CD4-positive, alpha-beta T cell treated with Interleukin-6 for 4 hours (primary cell): Measurements from ENCODE around the gene SMARCC2.
"Not testable (repeated sequence)": the region's sequence is repeated elsewhere in the genome, so short reads cannot be mapped to it uniquely, and the experiment has no call there.

Experiments used
- DNase-seq: peaks from one replicate; pipeline ENCODE4 v3.0.0-alpha.2; 2020; ENCODE audit warnings: mixed read lengths

Gene SMARCC2

DNA sequence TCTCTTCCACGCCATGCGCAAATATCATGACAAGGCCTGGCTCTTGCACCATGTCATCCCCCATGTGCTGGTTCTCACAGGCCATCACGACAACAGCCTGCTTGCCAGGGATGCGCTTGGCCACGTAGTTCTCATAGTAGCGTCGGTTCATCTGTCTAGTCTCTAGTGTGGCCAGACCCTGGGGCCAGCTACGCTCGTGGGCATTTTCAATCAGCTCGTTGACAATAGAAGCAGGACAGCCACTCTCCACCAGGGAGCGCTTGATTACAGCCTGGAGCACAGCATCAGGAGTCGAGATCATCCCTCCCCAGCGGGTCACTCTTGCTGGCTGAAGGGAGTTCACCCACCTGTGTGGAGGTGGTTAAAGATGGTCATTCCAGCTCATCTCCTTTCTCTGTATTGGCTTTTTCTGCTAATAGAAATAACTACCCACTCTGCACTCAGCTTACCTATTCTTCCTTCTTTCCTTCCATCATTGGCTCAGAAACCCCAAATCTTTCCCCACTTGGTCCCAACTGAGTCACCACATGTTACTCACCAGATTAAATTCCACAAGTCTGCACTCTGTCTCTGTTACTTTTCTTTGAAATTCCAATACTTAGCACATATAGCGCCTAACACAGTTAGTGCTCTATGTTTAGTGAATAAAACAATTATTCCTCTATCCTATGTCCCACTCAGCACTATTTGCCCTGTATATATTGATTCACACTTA, 17.3 kb upstream of the SMARCC2 start:
- peak; percentile 55 for DNase-seq

DNA sequence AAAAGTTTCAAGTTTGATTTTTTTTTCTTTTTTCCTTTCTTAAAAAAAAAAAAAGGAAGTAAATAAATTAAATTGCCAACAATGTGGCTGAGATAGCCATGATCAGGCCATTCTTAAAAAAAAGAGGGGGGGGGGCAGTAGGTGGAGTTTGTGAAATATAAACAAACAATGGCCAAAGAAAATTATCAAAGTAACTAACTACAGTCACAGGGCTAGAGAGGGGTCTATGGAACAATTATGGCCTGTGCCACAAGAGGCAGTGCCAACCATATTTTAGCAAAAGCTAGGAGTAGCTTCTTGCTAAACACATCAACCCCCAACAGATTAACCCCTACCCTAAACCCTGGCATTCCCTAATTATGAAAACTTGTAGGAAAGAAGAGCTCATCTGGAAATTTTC, 16.2 kb upstream of the SMARCC2 start:
- DNase-seq: no peak

DNA sequence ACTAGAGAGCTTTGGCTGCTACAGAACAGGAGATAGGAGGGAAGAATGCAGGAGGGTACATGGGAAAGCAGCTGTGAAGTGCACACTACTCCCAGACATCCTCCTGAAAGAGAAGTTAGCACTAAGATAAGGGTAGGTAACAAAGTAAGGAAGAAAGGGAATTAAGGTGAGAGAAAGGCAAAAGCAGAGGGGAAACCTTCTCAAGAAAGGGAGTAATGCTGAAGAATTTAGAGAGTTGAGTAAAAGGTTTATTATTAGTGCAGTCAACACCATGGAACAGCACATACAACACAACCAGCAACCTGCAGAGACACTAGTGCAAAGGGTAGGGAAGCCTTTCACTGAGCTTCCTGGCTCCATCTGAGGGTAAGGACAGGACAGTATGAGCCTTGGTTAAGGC, 15.0 kb upstream of the SMARCC2 start:
- no peak for DNase-seq

DNA sequence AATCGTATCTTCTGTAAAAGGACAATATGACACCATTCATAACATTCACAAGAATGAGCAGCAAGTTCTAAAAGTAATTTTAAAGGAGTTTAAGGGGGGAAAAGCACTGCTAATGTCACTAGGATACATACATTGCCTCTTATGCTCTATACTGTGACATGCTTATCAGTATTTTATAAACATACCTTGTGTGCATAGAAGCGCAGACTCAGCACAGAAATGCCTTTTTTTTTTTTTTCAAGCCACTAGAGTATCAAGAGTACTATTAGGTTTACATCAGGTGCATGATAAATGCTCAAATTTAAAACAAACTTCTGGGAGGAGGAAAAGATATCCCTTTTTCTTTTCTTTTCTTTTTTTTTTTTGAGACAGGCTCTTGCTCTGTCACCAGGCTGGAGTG, 13.6 kb upstream of the SMARCC2 start:
- no peak for DNase-seq

DNA sequence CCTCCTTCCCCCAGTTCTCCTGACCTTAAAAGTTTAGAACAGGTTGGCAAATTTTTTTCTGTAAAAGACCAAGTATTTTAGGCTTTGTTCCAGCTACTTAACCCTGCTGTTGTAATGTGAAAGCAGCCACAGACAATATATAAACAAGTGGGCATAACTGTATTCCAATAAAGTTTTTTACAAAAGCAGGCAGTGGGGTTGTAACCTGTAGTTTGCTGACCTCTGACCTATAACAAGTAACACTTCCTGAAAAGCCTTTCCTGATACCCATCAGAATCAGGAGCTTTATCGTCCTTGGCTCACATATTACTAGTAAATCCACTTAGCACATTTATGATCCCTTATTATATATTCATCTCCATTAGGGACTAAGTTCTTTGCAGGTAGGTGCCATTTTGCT, 13.1 kb upstream of the SMARCC2 start:
- no peak for DNase-seq

DNA sequence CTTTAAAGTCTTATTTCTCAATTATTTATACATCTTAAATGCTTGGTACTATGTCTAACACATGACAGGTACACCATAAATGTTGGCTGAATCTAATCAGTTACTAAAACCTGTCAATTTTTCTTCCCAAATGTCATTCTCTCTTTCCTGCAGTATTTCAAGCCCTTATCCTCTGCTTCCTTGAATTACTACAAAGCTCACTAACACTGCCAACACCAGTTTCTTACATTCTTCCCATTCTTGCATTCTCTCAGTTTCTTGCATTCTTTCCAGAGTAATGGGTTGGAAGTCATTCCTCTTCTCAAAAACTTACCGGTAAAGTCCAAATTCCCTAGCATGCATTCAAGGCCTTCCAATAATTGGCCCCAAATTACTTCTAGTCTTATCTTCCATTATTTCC, 9.6 kb upstream of the SMARCC2 start:
- no peak for DNase-seq

DNA sequence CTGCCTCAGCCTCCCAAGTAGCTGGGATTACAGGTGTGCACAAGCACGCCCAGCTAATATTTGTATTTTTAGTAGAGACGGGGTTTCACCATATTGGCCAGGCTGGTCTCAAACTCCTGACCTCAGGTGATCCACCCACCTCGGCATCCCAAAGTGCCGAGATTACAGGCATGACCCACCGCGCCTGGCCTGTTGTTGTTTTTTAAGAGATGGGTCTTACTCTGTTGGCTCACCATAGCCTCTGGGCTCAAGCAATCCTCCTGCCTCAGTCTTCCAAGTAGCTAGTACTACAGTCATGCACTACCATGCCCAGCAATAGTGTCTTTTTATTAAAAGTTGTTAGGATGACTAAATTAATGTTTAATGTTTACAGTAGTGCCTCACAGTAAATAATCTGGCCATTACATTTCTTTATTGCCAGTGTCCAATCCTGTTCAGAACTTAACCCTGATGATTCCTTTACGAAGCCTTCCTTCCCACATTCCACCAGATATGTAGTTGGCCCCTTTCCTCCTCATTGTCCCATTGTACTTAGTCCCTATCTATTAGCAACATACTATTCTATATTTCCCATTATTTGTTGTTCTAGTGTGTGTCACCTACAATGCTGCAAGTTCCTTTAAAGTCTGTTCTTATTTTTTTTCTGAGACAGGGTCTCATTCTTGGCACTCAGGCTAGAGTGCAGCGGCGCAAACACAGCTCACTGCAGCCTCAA, 8.8 kb upstream of the SMARCC2 start:
- DNase-seq: no peak

DNA sequence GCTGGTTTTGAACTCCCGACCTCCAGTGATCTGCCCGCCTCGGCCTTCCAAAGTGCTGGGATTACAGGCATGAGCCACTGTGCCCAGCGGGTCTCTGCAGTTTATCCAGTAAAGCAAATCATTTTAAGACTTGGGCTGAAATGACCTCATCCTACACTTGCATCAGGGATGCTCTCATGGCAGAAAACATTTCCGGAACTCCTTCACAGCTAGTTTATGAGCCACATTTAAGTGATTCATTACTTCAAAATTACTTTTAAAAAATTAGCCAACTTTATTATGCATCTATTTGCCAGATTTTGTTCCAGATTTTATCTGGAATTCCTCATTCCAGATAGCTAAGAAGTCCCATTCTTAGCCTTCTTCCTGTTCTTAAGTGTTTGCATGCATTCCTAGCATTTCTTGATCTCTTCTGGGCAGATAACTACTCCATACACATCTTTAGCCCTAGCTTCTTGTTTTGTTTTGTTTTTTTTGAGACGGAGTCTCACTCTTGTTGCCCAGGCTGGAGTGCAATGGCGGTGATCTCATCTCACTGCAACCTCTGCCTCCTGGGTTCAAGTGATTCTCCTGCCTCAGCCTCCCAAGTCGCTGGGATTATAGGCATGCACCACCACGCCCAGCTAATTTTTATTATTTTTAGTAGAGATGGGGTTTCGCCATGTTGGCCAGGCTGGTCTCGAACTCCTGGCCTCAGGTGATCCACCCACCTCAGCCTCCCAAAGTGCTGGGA, 7.7 kb upstream of the SMARCC2 start:
- DNase-seq: not testable (repeated sequence)

DNA sequence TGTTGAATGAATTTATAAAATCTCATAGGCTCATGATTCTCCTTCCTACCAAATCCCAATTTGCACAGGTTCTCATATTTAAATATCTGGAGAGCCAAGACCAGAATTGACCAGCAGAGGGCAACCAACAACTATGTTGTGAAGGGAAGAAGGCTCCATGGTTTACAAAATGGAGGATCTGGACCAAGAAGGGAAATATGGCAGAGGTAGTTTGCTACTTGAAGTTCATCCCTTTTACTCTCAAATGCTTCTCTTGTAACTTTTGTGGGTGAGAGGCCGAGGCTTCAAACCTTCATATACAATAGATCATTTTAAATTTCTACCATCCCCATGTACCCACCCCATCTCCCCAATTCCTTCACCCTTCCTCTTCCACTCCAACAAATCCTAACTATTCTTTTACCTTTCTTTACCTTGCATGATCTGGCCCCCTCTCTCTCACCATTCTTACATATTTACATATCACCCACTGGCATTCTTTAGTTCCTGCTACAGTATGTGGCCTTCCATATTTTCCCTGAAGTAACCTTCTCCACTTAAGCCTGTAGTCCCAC, 3.8 kb upstream of the SMARCC2 start:
- peak; percentile 80 for DNase-seq

DNA sequence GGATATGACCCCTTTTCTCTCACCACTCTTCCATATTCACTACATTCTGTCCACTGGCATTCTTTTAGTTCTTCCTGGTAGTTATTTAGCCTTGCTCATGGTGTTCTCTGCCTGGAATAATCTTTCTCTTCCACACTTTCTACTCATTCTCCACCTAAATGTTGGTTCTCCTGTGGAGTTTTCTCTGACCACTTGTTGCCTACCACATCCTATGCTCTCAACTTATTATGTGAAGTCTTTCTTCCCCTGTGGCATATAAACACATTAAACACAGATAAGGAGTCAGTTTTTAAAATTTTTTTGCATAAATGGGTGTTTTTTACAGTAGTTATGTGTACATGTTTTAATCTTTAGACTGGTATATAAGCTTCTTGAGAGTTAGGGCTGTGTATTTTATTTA, 3.3 kb upstream of the SMARCC2 start:
- DNase-seq: no peak

DNA sequence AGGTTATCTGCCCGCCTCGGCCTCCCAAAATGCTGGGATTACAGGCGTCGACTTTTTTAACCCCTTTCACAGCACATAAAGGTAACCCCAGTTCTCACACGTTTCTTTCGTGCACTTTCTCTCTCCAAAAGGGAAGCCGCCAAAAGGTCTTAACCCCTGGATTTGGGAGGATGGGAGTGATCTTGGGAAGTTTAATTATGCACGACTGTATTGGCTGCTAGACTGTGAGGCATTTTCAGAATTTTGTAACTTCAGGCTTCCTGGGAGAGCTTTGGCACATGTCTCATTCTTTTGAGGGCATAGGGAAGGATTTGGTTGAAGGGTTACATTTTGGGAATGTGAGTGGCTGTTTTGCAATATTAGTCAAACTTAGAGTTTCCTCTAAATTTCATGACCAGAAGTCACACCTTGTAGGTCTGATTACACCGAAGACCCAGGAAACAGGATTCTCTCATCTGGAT, 1.4 kb upstream of the SMARCC2 start:
- no peak for DNase-seq

DNA sequence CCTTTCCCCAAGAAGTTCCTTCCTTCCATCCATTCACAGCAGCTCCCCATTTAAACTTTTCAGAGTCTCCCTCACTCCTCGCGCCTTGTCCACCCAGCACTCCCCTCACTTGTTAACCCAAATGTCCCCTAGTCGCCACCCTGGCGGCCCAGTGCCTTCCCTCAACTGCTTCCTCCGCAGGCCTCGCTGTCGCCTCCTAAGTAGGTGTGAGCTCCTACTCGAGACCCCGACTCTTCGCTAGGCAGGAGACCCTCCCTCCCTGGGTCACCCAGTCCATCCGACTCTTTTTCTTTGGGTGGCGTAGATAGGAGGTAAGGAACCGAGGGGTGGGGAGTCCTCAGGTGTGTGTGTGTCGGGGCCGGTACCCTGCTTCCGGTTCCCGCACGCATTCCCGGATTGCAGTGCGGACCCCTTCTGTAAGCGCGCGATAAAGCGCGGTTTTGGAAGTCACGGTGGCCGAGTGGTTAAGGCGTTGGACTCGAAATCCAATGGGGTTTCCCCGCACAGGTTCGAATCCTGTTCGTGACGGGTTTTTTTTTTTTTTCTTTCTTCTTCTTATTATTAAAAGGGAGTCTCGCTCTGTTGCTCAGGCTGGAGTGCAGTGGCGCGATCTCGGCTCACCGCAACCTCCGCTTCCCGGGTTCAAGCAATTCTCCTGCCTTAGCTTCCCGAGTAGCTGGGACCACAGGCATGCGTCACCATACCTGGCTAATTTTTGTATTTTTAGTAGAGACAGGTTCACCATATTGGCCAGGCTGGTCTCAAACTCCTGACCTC, 823 bp upstream of the SMARCC2 start:
- peak; percentile 65 for DNase-seq

DNA sequence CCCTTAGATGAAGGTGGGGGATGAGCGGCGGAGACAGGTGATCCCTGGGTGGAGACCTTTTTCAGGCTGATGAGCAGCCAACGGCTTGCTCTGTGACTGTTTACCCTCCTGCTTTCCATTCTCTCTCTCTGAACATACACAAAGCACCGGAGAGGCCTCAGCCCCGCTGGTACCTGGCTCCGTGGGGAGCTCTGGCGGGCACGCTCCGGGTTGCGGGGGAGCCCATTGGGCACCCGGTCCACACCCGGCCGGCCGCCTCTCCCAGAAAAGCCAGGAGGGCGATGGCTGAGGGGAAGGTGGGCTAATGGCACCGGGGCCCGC, 545 bp downstream of the SMARCC2 start:
- DNase-seq: no peak

DNA sequence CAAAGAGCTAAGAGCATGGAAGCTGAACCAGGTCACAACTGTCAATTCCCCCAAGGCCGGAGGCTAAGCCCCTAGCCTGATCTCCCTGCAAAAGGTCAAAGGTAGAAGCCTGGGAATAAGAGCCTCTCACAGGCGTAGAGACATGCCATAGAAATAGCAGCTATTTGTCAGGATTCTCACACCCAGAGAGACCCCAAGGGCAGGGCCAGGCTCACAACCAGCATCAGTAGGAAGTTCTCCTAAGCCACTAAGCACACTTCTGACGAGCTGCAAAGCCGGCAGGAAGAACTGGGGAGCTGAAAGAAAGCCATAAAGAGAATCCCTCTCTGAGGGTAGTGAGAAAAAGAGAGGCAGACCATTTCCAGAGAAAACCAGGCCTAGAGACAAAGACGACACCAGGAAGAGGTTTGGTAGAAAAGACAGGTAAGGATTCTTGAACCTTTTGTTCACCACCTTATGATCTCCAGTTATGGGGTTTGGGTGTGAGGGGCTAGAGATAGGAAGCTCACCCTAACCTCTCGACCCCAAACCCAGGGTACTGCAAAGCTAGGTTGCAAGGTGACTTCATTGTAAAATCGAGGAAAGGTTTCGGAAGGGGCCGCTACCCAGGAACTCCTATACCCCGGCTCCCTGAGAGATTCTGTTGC, 1.0 kb downstream of the SMARCC2 start:
- DNase-seq: peak; percentile 19

DNA sequence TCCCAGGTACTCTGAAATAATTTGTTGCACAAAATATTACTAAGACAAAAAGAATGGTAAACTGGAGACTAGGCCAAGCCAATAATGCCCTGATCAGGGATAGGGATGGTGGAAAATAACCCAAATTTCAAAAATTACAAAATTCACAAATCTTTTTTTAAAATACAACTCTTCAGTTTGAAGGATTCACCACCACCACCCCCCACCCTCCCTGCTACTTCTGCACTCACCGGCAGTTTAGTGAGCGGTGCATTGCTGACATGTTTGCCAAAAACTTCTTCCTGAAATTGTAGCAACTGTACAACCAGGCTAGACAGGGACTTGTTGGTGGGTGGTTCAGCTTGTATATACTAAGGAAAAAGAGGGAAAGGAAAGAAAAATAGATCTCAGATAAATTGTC, 2.3 kb downstream of the SMARCC2 start:
- DNase-seq: no peak

DNA sequence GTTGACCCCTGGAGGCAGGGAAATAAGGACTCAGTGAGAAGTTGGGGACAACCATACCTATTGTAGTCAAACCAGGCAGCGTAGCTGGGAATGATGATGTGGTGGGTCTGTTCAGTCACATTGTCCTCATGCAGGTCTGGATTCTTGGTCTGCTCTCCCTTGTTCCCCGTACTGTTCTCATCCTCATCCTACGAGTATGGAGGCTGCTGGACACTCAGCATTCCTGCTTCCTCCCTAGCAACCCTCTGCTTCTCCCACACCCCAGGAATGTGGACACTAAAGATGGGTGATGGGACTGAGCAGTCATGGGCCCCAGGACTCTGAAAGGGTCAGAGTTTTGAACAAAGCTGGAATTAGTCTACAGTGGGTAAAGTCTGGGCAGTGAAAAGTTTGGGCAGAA, 10.9 kb downstream of the SMARCC2 start:
- no peak for DNase-seq

DNA sequence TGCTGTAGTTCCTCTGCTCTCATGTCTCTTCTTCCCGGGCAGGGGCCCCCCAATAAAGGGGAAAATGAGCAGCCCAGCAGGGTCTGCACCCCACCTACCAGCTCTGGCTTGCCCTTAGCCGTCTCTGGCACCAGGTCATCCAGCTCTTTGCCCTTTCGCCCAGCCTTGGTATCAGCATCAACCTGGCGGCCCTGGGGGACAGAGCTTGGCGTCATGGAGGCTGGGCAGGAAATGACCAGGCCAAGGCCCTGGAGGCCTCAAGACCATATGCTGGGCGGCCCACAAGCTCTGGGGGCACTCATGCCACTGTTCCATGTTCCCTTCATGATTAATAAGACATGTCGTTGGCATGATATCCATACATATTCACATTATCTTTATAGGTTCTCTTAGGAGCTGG, 16.4 kb downstream of the SMARCC2 start:
- no peak for DNase-seq

DNA sequence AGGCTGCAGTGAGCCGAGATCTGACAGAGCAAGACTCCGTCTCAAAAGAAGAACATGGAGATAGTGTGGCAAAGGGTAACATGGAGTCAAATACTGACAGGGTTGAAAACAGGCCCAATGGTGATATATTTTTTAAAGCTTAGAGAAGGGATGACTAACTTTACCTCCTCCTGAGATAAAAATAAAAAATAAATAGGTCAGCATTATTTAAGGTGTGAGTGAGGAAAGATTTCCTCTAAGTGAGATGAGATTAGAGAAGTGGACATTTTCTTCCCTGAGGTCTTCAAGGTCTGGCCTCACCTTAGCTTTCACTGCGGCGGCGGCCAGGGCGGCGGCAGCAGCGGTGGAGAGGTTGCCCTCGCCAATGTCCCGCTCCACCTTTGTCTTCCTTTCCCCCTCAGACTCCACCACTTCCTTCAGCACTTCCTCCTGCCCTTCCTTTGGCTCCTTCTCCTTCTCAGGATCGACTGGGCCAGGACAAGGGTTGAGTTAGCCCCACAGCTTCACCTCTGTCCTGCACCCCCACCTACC, 20.0 kb downstream of the SMARCC2 start:
- no peak for DNase-seq

DNA sequence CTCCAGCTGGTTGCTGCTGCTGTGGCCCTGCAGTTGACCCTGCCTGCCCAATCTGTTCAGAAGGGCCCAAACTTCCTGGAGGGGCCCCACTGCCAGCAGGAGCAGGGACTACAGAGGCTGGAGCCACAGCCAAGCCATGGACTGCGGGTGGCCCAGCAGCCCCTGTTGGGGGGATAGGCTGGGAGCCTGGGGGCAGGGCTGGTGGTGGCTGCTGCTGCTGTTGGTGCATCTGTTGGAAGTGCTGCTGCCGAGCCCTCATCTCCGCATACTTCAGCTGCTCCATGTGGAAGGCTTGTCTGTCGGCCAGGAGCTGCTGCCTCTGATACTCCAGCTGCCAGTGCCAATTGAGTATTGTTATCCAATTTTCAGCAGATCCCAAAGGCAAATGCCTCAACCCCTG, 23.9 kb downstream of the SMARCC2 start:
- DNase-seq: no peak

DNA sequence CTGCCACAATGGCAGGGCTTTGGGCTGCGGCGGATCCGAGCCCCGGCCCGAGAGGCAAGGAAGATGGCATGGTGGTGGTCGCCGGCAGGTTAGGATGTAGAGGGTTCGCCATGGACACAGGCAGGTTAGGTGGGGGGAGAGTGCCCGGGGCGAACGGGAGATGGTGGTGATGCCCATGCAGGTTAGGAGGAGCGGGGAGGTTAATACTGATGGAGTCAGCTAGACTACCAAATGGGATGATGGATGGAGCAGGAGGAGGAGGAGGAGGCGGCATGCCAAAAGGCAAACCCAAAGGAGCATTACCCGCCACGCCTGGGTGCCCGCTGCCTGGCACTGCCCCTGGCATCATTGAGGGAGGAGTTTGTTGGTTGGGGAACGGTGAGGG, 24.9 kb downstream of the SMARCC2 start:
- DNase-seq: no peak

DNA sequence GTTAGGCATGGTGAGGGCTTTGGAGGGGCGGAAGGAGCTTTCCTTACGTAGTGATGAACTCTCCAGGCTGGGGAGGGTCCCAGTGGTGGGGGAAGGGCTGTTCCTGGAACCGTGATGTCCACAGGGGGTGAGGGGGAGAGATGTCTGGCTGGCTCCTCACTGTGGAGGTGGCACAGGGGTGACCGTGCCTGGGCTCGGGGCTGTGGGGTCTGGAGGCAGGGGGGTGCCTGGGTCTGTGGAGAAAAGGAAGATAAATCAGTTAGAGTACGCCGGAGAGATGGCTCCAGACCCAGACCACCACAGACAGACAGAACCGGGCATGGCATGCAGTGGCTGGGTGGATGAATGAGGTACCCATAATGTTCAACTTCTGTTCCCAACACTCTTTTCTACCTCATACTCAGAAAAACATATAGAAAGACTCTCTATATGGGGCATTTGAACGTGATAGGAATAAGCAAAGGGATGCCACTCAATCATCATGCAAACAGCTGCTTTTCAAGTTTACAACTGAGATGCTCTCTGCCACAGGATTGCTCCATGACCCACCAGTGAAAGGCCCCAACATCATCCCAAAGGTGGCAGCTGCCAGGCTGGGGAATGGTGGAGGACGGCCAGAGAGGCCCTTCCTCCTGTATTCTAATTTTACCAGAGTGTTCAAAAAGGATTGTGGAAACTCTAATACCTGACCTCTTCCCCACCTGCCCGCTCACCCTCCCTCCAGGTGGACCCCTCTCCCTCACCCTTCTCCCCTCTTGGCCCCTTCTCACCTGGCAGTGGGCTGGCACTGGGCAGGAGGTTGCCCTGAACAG, 25.5 kb downstream of the SMARCC2 start:
- DNase-seq: no peak
